H1 (cell line): ENCODE results near the gene RAB8B. TPM values are rescaled to one million over a fixed set of nuclear protein-coding genes. Genes with fewer than 3 reads are reported as not detected.

Experiments used
- CTBP2 ChIP-seq: IDR thresholded peaks from 2 replicates; pipeline ENCODE4 v1.7.0; 2011; ENCODE audit warnings: borderline replicate concordance, mild to moderate bottlenecking, moderate library complexity, mixed read lengths, low read length; ENCODE audit not compliant: insufficient read depth, insufficient read length
- GTF2F1 ChIP-seq: IDR thresholded peaks from 2 replicates; pipeline ENCODE4 v1.6.1; 2012; ENCODE audit warnings: low read depth, low read length, improper control_type of control experiment, borderline replicate concordance
- KDM5A ChIP-seq: fragments of 200-600 bp; IDR thresholded peaks from 2 replicates; pipeline ENCODE4 v1.7.1; 2012; ENCODE audit warnings: mild to moderate bottlenecking, low read length, inconsistent platforms, mixed read lengths
- MAFK ChIP-seq: IDR thresholded peaks from 2 replicates; pipeline ENCODE4 v1.6.1; 2012; ENCODE audit warnings: low read depth, mild to moderate bottlenecking, improper control_type of control experiment, low read length
- NANOG ChIP-seq: IDR thresholded peaks from 2 replicates; pipeline ENCODE4 v1.6.1; 2011; ENCODE audit warnings: low read length, low read depth, mild to moderate bottlenecking, inconsistent platforms; ENCODE audit not compliant: insufficient read depth, poor library complexity, severe bottlenecking
- RFX5 ChIP-seq: IDR thresholded peaks from 2 replicates; pipeline ENCODE4 v1.6.1; 2011; ENCODE audit warnings: low read depth, low read length, improper control_type of control experiment, borderline replicate concordance
- SP1 ChIP-seq: IDR thresholded peaks from 2 replicates; pipeline ENCODE4 v1.6.1; 2011; ENCODE audit warnings: low read depth, low read length
- ZNF274 ChIP-seq: IDR thresholded peaks from 2 replicates; pipeline ENCODE4 v1.7.0; 2012; ENCODE audit warnings: low read length, borderline replicate concordance; ENCODE audit errors: extremely low read depth
- polyA plus RNA-seq, 7 experiments: library from polyadenylated mRNA; depleted of rRNA in 3 of 7; stranded (reverse) in 5 of 7; unstranded in 2 of 7; fragments of >200 nt in 5 of 7; fragments of 200-250 nt in 2 of 7; gene quantifications; 1 replicate in 5 of 7; 2 replicates in 1 of 7; 4 replicates in 1 of 7; pipeline versions ENCODE4 v1.2.1 to v1.2.3, GENCODE V29; 2011 to 2013; ENCODE audit warnings: missing spikeins in 2 of 7, mixed read lengths in 2 of 7
- total RNA-seq: library from RNA; stranded (reverse); fragmentation: NEBNext Ultra II Directional; extraction: Animal tissue kit (Norgen Biotek cat#: 25700); gene quantifications from 2 replicates; pipeline ENCODE4 v1.2.1, GENCODE V29; 2021
- TF ChIP-seq, protein P1 (sequence below), 3 experiments: IDR thresholded peaks; 1 replicate in 2 of 3; 2 replicates in 1 of 3; pipeline versions ENCODE4 v1.5.1 to v1.6.1; 2011; ENCODE audit warnings: low read length in 3 of 3, mild to moderate bottlenecking in 3 of 3, inconsistent platforms in 2 of 3, low read depth in 1 of 3, moderate library complexity in 1 of 3; ENCODE audit not compliant: insufficient read depth in 1 of 3; ENCODE audit errors: control extremely low read depth in 1 of 3
- TF ChIP-seq, protein P2 (sequence below): IDR thresholded peaks from 2 replicates; pipeline ENCODE4 v1.6.1; 2012; ENCODE audit warnings: low read length, inconsistent platforms

Gene RAB8B
- total and polyA plus RNA-seq, 2 of the 8 experiments (the other 6 are each of a cell fraction or from before 2014, with no cell fraction given) = 9.5 to 47.8 TPM

DNA sequence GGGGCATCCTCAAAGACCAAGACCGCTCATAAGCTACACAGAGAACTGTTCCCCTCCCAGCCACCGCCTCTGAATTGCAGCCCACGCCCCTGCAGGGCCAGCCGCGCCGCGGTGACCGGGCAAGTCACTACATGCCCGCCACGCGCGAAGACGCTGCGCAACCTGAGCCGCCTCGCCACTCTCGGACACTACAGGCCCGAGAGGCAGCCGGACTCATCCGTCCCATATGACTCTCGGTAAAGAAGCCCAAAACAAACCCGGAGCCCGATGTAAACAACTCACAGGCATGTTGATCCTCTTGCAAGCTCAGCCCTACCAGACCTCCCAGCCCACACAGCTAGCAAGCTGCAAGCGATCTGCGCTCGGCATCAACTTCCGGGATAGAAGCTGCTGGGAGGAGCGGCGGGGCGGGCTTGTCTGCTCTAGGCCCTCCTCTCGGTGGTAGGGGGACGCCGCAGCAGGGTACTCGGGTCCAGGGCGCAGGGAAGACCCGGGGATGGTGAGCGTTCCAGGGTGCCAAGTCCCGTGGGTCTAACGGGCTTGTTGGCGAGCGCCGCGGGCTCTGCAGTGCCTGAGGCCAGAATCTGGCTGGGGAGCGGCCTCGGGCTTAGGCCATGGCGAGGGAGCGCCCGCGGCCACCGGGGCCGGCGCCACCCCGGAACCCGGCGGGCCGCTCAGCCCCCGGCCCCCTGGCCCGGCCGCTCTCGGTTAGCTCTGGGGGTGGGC is 32.1 kb upstream of the RAB8B start, which contains the start of gene RPS27L (continued):
- TF ChIP-seq NANOG (peak; percentile 11), MAFK (no peak), GTF2F1 (0 out of 2 replicates have a peak, but pooled peaks have one; percentile 37), RFX5 (no peak), CTBP2 (no peak), KDM5A (no peak), SP1 (no peak; the same call in 1 of the 2 replicates), ZNF274 (no peak)
- TF ChIP-seq, protein P1, sequence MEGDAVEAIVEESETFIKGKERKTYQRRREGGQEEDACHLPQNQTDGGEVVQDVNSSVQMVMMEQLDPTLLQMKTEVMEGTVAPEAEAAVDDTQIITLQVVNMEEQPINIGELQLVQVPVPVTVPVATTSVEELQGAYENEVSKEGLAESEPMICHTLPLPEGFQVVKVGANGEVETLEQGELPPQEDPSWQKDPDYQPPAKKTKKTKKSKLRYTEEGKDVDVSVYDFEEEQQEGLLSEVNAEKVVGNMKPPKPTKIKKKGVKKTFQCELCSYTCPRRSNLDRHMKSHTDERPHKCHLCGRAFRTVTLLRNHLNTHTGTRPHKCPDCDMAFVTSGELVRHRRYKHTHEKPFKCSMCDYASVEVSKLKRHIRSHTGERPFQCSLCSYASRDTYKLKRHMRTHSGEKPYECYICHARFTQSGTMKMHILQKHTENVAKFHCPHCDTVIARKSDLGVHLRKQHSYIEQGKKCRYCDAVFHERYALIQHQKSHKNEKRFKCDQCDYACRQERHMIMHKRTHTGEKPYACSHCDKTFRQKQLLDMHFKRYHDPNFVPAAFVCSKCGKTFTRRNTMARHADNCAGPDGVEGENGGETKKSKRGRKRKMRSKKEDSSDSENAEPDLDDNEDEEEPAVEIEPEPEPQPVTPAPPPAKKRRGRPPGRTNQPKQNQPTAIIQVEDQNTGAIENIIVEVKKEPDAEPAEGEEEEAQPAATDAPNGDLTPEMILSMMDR (IDR thresholded peaks at IDR 0.05; ENCODE audit: control extremely low read depth in 1 of 3, insufficient read depth in 1 of 3, low read depth in 1 of 3, low read length in 3 of 3) = no peak
- TF ChIP-seq, protein P2, sequence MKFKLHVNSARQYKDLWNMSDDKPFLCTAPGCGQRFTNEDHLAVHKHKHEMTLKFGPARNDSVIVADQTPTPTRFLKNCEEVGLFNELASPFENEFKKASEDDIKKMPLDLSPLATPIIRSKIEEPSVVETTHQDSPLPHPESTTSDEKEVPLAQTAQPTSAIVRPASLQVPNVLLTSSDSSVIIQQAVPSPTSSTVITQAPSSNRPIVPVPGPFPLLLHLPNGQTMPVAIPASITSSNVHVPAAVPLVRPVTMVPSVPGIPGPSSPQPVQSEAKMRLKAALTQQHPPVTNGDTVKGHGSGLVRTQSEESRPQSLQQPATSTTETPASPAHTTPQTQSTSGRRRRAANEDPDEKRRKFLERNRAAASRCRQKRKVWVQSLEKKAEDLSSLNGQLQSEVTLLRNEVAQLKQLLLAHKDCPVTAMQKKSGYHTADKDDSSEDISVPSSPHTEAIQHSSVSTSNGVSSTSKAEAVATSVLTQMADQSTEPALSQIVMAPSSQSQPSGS = no peak
